ENCODE data around the gene ASCC1.

GRCh38 chr10:72204296-72204695 lies 11.8 kb downstream of the ASCC1 start:
- no peak for TF ChIP-seq EP300 (IDR thresholded peaks at IDR 0.05)
- no peak for TF ChIP-seq POLR2A (IDR thresholded peaks at IDR 0.05)
- TF ChIP-seq, protein P1, sequence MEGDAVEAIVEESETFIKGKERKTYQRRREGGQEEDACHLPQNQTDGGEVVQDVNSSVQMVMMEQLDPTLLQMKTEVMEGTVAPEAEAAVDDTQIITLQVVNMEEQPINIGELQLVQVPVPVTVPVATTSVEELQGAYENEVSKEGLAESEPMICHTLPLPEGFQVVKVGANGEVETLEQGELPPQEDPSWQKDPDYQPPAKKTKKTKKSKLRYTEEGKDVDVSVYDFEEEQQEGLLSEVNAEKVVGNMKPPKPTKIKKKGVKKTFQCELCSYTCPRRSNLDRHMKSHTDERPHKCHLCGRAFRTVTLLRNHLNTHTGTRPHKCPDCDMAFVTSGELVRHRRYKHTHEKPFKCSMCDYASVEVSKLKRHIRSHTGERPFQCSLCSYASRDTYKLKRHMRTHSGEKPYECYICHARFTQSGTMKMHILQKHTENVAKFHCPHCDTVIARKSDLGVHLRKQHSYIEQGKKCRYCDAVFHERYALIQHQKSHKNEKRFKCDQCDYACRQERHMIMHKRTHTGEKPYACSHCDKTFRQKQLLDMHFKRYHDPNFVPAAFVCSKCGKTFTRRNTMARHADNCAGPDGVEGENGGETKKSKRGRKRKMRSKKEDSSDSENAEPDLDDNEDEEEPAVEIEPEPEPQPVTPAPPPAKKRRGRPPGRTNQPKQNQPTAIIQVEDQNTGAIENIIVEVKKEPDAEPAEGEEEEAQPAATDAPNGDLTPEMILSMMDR (IDR thresholded peaks at IDR 0.05), result no peak
